NCI-H1694 (cell line): Measurements from ENCODE around the gene FES.
"Not testable (repeated sequence)": the region's sequence is repeated elsewhere in the genome, so short reads cannot be mapped to it uniquely, and the experiment has no call there.

Source experiments
- DNase-seq: peaks from one replicate; lab custom pipeline; 2025; lab: John Stamatoyannopoulos, UW

FES gene

GRCh38 chr15:90883976-90884718, at the start of gene FES:
TSS of gene FES (plus strand) at chr15:90884504. CDS start at chr15:90885046, 542 bp downstream.
- DNase-seq, result no peak

GRCh38 chr15:90834626-90835025, 49.7 kb upstream of the FES start:
- no peak for DNase-seq

GRCh38 chr15:90836296-90836871, 47.9 kb upstream of the FES start:
- no peak for DNase-seq

- DNase-seq, result no peak
Measured at GRCh38 chr15:90837094-90837493, 47.2 kb upstream of the FES start.

GRCh38 chr15:90838139-90838538, 46.2 kb upstream of the FES start:
- DNase-seq, result no peak

GRCh38 chr15:90838544-90838943, 45.8 kb upstream of the FES start:
- no peak for DNase-seq

- DNase-seq, result no peak
Measured at GRCh38 chr15:90839187-90840071, 44.9 kb upstream of the FES start.

- DNase-seq, result no peak
Measured at GRCh38 chr15:90840157-90840855, 44.0 kb upstream of the FES start.

- DNase-seq, result no peak
Measured at GRCh38 chr15:90840954-90841353, 43.4 kb upstream of the FES start.

GRCh38 chr15:90844696-90845095, 39.6 kb upstream of the FES start:
- DNase-seq, result no peak

GRCh38 chr15:90845201-90845949, 38.9 kb upstream of the FES start:
- no peak for DNase-seq

GRCh38 chr15:90849424-90849823, 34.9 kb upstream of the FES start:
- DNase-seq, result not testable (repeated sequence)

GRCh38 chr15:90851114-90851513, 33.2 kb upstream of the FES start:
- no peak for DNase-seq

- no peak for DNase-seq
Measured at GRCh38 chr15:90851940-90852339, 32.4 kb upstream of the FES start.

GRCh38 chr15:90855139-90855538, 29.2 kb upstream of the FES start:
- DNase-seq, result no peak

GRCh38 chr15:90857337-90857736, 27.0 kb upstream of the FES start:
- no peak for DNase-seq

GRCh38 chr15:90857883-90858443, 26.3 kb upstream of the FES start:
- no peak for DNase-seq

- no peak for DNase-seq
Measured at GRCh38 chr15:90859234-90860131, 24.8 kb upstream of the FES start.

GRCh38 chr15:90860450-90860849, 23.9 kb upstream of the FES start:
- no peak for DNase-seq
